ENCODE data around the gene WNT5A.

GRCh38 chr3:55525436-55525835 lies 38.3 kb upstream of the WNT5A start:
- no peak for TF ChIP-seq POLR2A (IDR thresholded peaks at IDR 0.05)
- TF ChIP-seq POLR2AphosphoS5 (IDR thresholded peaks at IDR 0.05): no peak
